ENCODE measurements around the gene ACAP2.

DNA sequence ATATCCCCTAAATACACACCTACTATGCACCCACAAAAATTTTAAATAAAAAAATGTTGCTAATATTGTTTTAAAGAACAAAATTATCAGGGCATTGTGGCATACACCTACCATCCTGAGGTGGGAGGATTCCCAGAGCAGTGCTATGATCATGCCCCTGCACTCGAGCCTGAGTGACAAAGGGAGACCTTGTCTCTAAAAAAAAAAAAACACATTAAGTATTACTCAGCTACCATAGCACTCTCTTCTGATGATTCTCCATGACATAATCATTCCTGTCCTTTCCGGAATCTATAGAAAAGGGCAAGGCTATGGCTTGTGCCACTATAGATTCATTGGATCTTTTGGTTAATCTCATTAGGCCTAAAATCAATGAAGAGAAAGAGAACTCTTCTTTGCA is 77.4 kb downstream of the ACAP2 start:
- TF ChIP-seq POLR2A (IDR thresholded peaks at IDR 0.05; ENCODE audit: low read length) (no peak), GATA1 (IDR thresholded peaks at IDR 0.05; ENCODE audit: low read depth, low read length) (no peak)
